SK-N-SH (cell line): ENCODE data around the gene DHPS. TPM values are rescaled to one million over a fixed set of nuclear protein-coding genes. Genes with fewer than 3 reads are reported as not detected.

Experiments
- CTCF ChIA-PET: fragments of 300-600, 350-600 bp; formaldehyde crosslinking; extraction: SDS; loops from one replicate; lab custom pipeline; 2021; lab: Yijun Ruan, JAX
- POLR2A ChIA-PET: fragments of 350-600 bp; sonication (Branson Sonifier 250); formaldehyde crosslinking; extraction: SDS; loops from one replicate; lab custom pipeline; 2020; ENCODE audit warnings: antibody characterized with exemption, inconsistent platforms; lab: Yijun Ruan, JAX
- DNase-seq: peaks from one replicate; pipeline ENCODE4 v3.0.0; 2012
- H2AFZ ChIP-seq: fragments of 200-600 bp; sonication (generic); 2 replicates; pipeline ENCODE4 v1.8.1; 2016; ENCODE audit warnings: antibody characterized with exemption, mild to moderate bottlenecking, low read depth
- H3F3A ChIP-seq: fragments of 200-600 bp; sonication (generic); replicated peaks from 2 replicates; pipeline ENCODE3; 2016; ENCODE audit warnings: antibody characterized with exemption, mild to moderate bottlenecking; ENCODE audit not compliant: insufficient read depth
- H3K27ac ChIP-seq, 2 experiments: fragments of 200-500 bp in 1 of 2; fragments of 200-600 bp in 1 of 2; sonication (Bioruptor generic) in 1 of 2; sonication (generic), shearing (Covaris generic) in 1 of 2; 2 replicates each; pipeline versions ENCODE4 v1.5.1 to v1.6.1; 2014 to 2016; ENCODE audit warnings: low read depth in 2 of 2, inconsistent platforms in 1 of 2, low read length in 1 of 2, mild to moderate bottlenecking in 1 of 2, mixed read lengths in 1 of 2
- H3K27me3 ChIP-seq: fragments of 200-600 bp; sonication (generic), shearing (Covaris generic); 2 replicates; pipeline ENCODE4 v1.6.1; 2016; ENCODE audit warnings: mixed run types; ENCODE audit not compliant: insufficient read depth
- H3K36me3 ChIP-seq, 2 experiments: fragments of 200-500 bp in 1 of 2; fragments of 200-600 bp in 1 of 2; sonication (Bioruptor generic) in 1 of 2; sonication (generic) in 1 of 2; replicated peaks in 1 of 2; 2 replicates each; pipeline versions ENCODE3 to v1.5.1; 2014 to 2016; ENCODE audit warnings: low read length in 1 of 2, mild to moderate bottlenecking in 1 of 2; ENCODE audit not compliant: insufficient read depth in 2 of 2, control insufficient read depth in 1 of 2
- H3K4me1 ChIP-seq, 2 experiments: fragments of 200-500 bp in 1 of 2; fragments of 200-600 bp in 1 of 2; sonication (Bioruptor generic) in 1 of 2; sonication (generic), shearing (Covaris generic) in 1 of 2; 2 replicates each; pipeline versions ENCODE4 v1.5.1 to v1.6.1; 2014 to 2016; ENCODE audit warnings: low read depth in 1 of 2, low read length in 1 of 2, mixed run types in 1 of 2; ENCODE audit not compliant: insufficient read depth in 2 of 2, control insufficient read depth in 1 of 2
- H3K4me2 ChIP-seq: fragments of 200-600 bp; sonication (generic), shearing (Covaris generic); 2 replicates; pipeline ENCODE4 v1.6.1; 2017; ENCODE audit warnings: mixed run types
- H3K4me3 ChIP-seq, 2 experiments: fragments of 200-500 bp in 1 of 2; fragments of 200-600 bp in 1 of 2; sonication (Bioruptor generic) in 1 of 2; sonication (generic), shearing (Covaris generic) in 1 of 2; 2 replicates each; pipeline versions ENCODE4 v1.5.1 to v1.8.1; 2014 to 2016; ENCODE audit warnings: low read depth in 2 of 2, inconsistent platforms in 1 of 2, low read length in 1 of 2, mild to moderate bottlenecking in 1 of 2, mixed read lengths in 1 of 2, moderate library complexity in 1 of 2
- H3K79me2 ChIP-seq: fragments of 200-600 bp; sonication (generic); 2 replicates; pipeline ENCODE4 v1.8.1; 2017; ENCODE audit warnings: mild to moderate bottlenecking; ENCODE audit not compliant: insufficient read depth
- H3K9ac ChIP-seq: fragments of 200-600 bp; sonication (generic); 2 replicates; pipeline ENCODE4 v1.6.1; 2017; ENCODE audit warnings: mixed run types
- H3K9me2 ChIP-seq: fragments of 200-600 bp; sonication (generic); 2 replicates; pipeline ENCODE4 v1.6.1; 2017; ENCODE audit warnings: mixed run types
- H3K9me3 ChIP-seq: fragments of 200-600 bp; sonication (generic); 2 replicates; pipeline ENCODE4 v1.6.1; 2017; ENCODE audit warnings: mixed run types, mild to moderate bottlenecking, moderate library complexity
- H4K20me1 ChIP-seq: fragments of 200-600 bp; sonication (generic); 2 replicates; pipeline ENCODE4 v1.6.1; 2017; ENCODE audit warnings: mild to moderate bottlenecking, mixed run types; ENCODE audit not compliant: insufficient read depth
- ELF1 ChIP-seq: IDR thresholded peaks from 2 replicates; pipeline ENCODE4 v1.4.0; 2012
- EP300 ChIP-seq, 2 experiments: IDR thresholded peaks; 2 replicates each; pipeline versions ENCODE4 v1.4.0 to v1.6.1; 2012; ENCODE audit warnings: borderline replicate concordance in 1 of 2, low read depth in 1 of 2, low read length in 1 of 2
- EZH2phosphoT487 ChIP-seq: fragments of 200-600 bp; sonication (generic); IDR thresholded peaks from 2 replicates; pipeline ENCODE4 v1.6.1; 2017; ENCODE audit warnings: low read depth, mixed run types, mild to moderate bottlenecking, antibody characterized with exemption, moderate library complexity, borderline replicate concordance
- FOSL2 ChIP-seq: IDR thresholded peaks from 2 replicates; pipeline ENCODE4 v1.4.0; 2012; ENCODE audit warnings: low read depth, mild to moderate bottlenecking, moderate library complexity, borderline replicate concordance
- FOXJ3 ChIP-seq: sonication (generic); formaldehyde crosslinking; IDR thresholded peaks from 2 replicates; pipeline ENCODE4 v1.5.1; 2020; ENCODE audit warnings: mild to moderate bottlenecking, missing genetic modification reagents
- GATA2 ChIP-seq: sonication (generic); formaldehyde crosslinking; IDR thresholded peaks from 2 replicates; pipeline ENCODE4 v1.5.0; 2020; ENCODE audit warnings: mild to moderate bottlenecking, missing genetic modification reagents
- IRF3 ChIP-seq: fragments of 150-350 bp; IDR thresholded peaks from 2 replicates; pipeline ENCODE4 v1.6.1; 2016; ENCODE audit warnings: mild to moderate bottlenecking, low read depth, low read length
- JUND ChIP-seq: IDR thresholded peaks from 2 replicates; pipeline ENCODE4 v1.4.0; 2012
- MEF2A ChIP-seq: IDR thresholded peaks from 2 replicates; pipeline ENCODE4 v1.4.0; 2012; ENCODE audit warnings: low read depth, borderline replicate concordance
- MXI1 ChIP-seq: IDR thresholded peaks from 2 replicates; pipeline ENCODE4 v1.6.1; 2012; ENCODE audit warnings: mild to moderate bottlenecking, low read depth, low read length, improper control_type of control experiment
- NFIC ChIP-seq: IDR thresholded peaks from 2 replicates; pipeline ENCODE4 v1.4.0; 2012; ENCODE audit warnings: borderline replicate concordance
- NRF1 ChIP-seq: IDR thresholded peaks from 2 replicates; pipeline ENCODE4 v1.6.1; 2012; ENCODE audit warnings: low read depth, mild to moderate bottlenecking, low read length
- RAD21 ChIP-seq: IDR thresholded peaks from 2 replicates; pipeline ENCODE4 v1.6.1; 2012; ENCODE audit warnings: mild to moderate bottlenecking, low read length
- RCOR1 ChIP-seq: fragments of 150-350 bp; IDR thresholded peaks from 2 replicates; pipeline ENCODE4 v1.6.1; 2017; ENCODE audit warnings: antibody characterized with exemption, low read length
- RXRA ChIP-seq: IDR thresholded peaks from 2 replicates; pipeline ENCODE4 v1.4.0; 2012; ENCODE audit warnings: low read depth, mild to moderate bottlenecking, borderline replicate concordance
- SMC3 ChIP-seq: IDR thresholded peaks from 2 replicates; pipeline ENCODE4 v1.6.1; 2012; ENCODE audit warnings: low read depth, low read length, improper control_type of control experiment
- TCF12 ChIP-seq: IDR thresholded peaks from 2 replicates; pipeline ENCODE4 v1.4.0; 2012
- TEAD4 ChIP-seq: IDR thresholded peaks from 2 replicates; pipeline ENCODE4 v1.4.0; 2012; ENCODE audit warnings: mild to moderate bottlenecking, borderline replicate concordance; ENCODE audit not compliant: insufficient read depth
- USF1 ChIP-seq: IDR thresholded peaks from 2 replicates; pipeline ENCODE4 v1.4.0; 2012; ENCODE audit warnings: low read depth, borderline replicate concordance
- USF2 ChIP-seq: fragments of 150-350 bp; IDR thresholded peaks from 2 replicates; pipeline ENCODE4 v1.6.1; 2017; ENCODE audit warnings: antibody characterized with exemption, low read length, low read depth, borderline replicate concordance
- YY1 ChIP-seq: IDR thresholded peaks from 2 replicates; pipeline ENCODE4 v1.4.0; 2012; ENCODE audit warnings: low read depth, mild to moderate bottlenecking
- WGBS: methylation state at CpG from one replicate; pipeline ENCODE4 v1.1.6; 2017; ENCODE audit warnings: low lambda C conversion rate; 5-methylcytosine and 5-hydroxymethylcytosine counted together
- polyA plus RNA-seq, 3 experiments: library from polyadenylated mRNA; depleted of rRNA; stranded (reverse); fragments of >200 nt; gene quantifications; 2 replicates each; pipeline ENCODE4 v1.2.3, GENCODE V29; 2012

The DHPS gene
- polyA plus RNA-seq, 1 of the 3 experiments (the other 2 are of a cell fraction): 179 TPM

- no peak for TF ChIP-seq IRF3
- no peak for TF ChIP-seq SMC3
- no peak for TF ChIP-seq RAD21
- no peak for TF ChIP-seq USF2
Measured at GRCh38 chr19:12687496-12688196, 6.0 kb upstream of the DHPS start, which contains the start of gene GNG14 (continued).

GRCh38 chr19:12685831-12686230, 4.2 kb upstream of the DHPS start:
- Histone ChIP-seq H3K9me2 (no peaks in the 10 kb centered on the region), H3K36me3 (no peaks in the 10 kb centered on the region), H3K4me3 (no peak overlapping the region), H2AFZ (no peak overlapping the region), H3K4me2 (no peak overlapping the region), H3K9ac (no peak overlapping the region), H3K9me3 (no peaks in the 10 kb centered on the region), H3K27ac (no peak overlapping the region), H3K4me1 (no peaks in the 10 kb centered on the region), H3K27me3 (no peaks in the 10 kb centered on the region), H3F3A (peaks cover 7% of the 10 kb centered on the region), H3K79me2 (no peaks in the 10 kb centered on the region), H4K20me1 (no peaks in the 10 kb centered on the region)
- ChIA-PET CTCF (interaction anchor here (1.0 to 2.0 kb wide), 5 partner anchors 9 to 123 kb away, joined by 3 to 11 read pairs (median 4); partner anchors contain the start of gene FBXW9), POLR2A (interaction anchor here (1.4 kb wide), 1 partner anchor 11 kb away, joined by 3 read pairs; the partner anchor contains the start of gene FBXW9)
- WGBS: 75% methylated on average over 3 of the region's 3 CpGs
- DNase-seq: no peak
- TF ChIP-seq MEF2A: no peak
- no peak for TF ChIP-seq TCF12
- no peak for TF ChIP-seq GATA2 (CRISPR knock-in tag)
- no peak for TF ChIP-seq FOXJ3 (CRISPR knock-in tag)
- no peak for TF ChIP-seq IRF3
- no peak for TF ChIP-seq FOSL2
- TF ChIP-seq ELF1: no peak
- TF ChIP-seq RAD21: no peak
- TF ChIP-seq USF2: no peak
- TF ChIP-seq MXI1: no peak
- TF ChIP-seq YY1: no peak
- TF ChIP-seq NFIC: no peak
- no peak for TF ChIP-seq NRF1
- no peak for TF ChIP-seq EP300 (IDR thresholded peaks at IDR 0.05; ENCODE audit: borderline replicate concordance in 1 of 2, low read depth in 1 of 2, low read length in 1 of 2)
- no peak for TF ChIP-seq USF1
- no peak for TF ChIP-seq JUND
- no peak for TF ChIP-seq RXRA
- no peak for TF ChIP-seq TEAD4
- no peak for TF ChIP-seq RCOR1
- no peak for TF ChIP-seq EZH2phosphoT487
